Measurements from ENCODE around the gene CNTN1.

DNA sequence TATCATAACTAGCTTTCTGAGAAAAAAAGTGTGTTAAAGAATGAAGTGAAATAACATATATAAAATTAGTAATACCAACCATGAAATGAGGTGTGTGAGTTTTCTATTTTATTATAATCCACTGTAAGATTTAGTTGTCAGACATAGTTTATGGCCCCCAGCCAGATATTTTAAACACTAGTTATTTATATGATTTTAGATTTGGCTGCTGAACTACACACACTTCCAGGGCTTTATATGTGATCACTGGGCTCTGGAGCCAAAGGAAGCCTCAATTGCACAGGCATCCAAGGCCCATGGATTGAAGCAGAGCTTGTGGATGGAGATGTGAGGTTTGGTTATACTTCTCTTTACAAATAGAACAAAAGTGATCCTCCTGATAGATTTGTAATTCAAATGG lies 48.7 kb upstream of the CNTN1 start:
- TF ChIP-seq, protein P1, sequence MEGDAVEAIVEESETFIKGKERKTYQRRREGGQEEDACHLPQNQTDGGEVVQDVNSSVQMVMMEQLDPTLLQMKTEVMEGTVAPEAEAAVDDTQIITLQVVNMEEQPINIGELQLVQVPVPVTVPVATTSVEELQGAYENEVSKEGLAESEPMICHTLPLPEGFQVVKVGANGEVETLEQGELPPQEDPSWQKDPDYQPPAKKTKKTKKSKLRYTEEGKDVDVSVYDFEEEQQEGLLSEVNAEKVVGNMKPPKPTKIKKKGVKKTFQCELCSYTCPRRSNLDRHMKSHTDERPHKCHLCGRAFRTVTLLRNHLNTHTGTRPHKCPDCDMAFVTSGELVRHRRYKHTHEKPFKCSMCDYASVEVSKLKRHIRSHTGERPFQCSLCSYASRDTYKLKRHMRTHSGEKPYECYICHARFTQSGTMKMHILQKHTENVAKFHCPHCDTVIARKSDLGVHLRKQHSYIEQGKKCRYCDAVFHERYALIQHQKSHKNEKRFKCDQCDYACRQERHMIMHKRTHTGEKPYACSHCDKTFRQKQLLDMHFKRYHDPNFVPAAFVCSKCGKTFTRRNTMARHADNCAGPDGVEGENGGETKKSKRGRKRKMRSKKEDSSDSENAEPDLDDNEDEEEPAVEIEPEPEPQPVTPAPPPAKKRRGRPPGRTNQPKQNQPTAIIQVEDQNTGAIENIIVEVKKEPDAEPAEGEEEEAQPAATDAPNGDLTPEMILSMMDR (IDR thresholded peaks at IDR 0.05), result no peak
- TF ChIP-seq POLR2A (IDR thresholded peaks at IDR 0.05), result no peak
